Chondrocyte (in vitro differentiated cells): ENCODE results near the gene NMNAT2. TPM values are rescaled to one million over a fixed set of nuclear protein-coding genes. Genes with fewer than 3 reads are reported as not detected.

Experiments
- DNase-seq: peaks from one replicate; pipeline ENCODE4 v3.0.0; 2021; ENCODE audit warnings: mixed read lengths, low spot score
- H3K27ac Mint-ChIP-seq: one replicate; pipeline ENCODE4 v1.8.0; 2021; ENCODE audit warnings: mild to moderate bottlenecking, moderate library complexity, mixed read lengths; ENCODE audit not compliant: unreplicated experiment
- H3K27me3 Mint-ChIP-seq: 2 replicates; pipeline ENCODE4 v1.8.0; 2021; ENCODE audit warnings: low read depth, mixed read lengths
- H3K36me3 Mint-ChIP-seq: 2 replicates; pipeline ENCODE4 v1.8.0; 2021; ENCODE audit warnings: low read depth, mixed read lengths
- H3K4me1 Mint-ChIP-seq: 2 replicates; pipeline ENCODE4 v1.8.0; 2021; ENCODE audit warnings: low read depth, mild to moderate bottlenecking, mixed read lengths
- H3K4me3 Mint-ChIP-seq: one replicate; pipeline ENCODE4 v1.8.0; 2021; ENCODE audit warnings: mild to moderate bottlenecking, moderate library complexity, mixed read lengths; ENCODE audit not compliant: unreplicated experiment
- H3K9me3 Mint-ChIP-seq: 2 replicates; pipeline ENCODE4 v1.8.0; 2021; ENCODE audit warnings: low read depth, mixed read lengths
- total RNA-seq: library from RNA; stranded (reverse); gene quantifications from 3 replicates; pipeline ENCODE4 v1.2.1, GENCODE V29; 2021
- TF ChIP-seq, protein P1 (sequence below): fragments of 200-600 bp; sonication (generic); IDR thresholded peaks from 2 replicates; pipeline ENCODE4 v1.5.0; 2021; ENCODE audit warnings: antibody characterized with exemption, mild to moderate bottlenecking, moderate library complexity

Gene NMNAT2
- total RNA-seq, 1 donor from 2014 or later: 5.5 TPM

DNA sequence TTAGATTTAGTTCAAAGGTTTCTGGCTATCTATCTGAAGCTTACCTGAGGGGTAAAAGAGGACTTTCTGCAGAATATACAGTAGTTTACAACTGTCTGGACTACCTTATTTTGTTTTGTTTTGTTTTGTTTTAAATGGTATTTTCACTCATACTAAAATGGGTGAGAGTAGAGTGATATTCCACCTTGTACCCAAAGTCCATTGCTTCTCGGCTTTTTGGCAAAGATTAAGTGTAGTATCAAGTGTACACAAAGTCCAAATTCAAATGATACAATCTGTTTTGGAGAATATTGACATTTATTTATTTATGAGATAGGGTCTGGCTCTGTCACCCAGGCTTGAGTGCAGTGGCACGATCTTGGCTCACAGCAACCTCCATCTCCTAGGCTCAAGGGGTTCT, 42.4 kb upstream of the NMNAT2 start:
- DNase-seq: no peak
- H3K27ac Mint-ChIP-seq: no peak overlapping the region
- H3K9me3 Mint-ChIP-seq: no peaks in the 10 kb centered on the region
- no peaks in the 10 kb centered on the region for H3K4me1 Mint-ChIP-seq
- H3K27me3 Mint-ChIP-seq: peaks cover 6% of the 10 kb centered on the region
- TF ChIP-seq, protein P1, sequence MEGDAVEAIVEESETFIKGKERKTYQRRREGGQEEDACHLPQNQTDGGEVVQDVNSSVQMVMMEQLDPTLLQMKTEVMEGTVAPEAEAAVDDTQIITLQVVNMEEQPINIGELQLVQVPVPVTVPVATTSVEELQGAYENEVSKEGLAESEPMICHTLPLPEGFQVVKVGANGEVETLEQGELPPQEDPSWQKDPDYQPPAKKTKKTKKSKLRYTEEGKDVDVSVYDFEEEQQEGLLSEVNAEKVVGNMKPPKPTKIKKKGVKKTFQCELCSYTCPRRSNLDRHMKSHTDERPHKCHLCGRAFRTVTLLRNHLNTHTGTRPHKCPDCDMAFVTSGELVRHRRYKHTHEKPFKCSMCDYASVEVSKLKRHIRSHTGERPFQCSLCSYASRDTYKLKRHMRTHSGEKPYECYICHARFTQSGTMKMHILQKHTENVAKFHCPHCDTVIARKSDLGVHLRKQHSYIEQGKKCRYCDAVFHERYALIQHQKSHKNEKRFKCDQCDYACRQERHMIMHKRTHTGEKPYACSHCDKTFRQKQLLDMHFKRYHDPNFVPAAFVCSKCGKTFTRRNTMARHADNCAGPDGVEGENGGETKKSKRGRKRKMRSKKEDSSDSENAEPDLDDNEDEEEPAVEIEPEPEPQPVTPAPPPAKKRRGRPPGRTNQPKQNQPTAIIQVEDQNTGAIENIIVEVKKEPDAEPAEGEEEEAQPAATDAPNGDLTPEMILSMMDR: no peak
- H3K4me3 Mint-ChIP-seq: no peak overlapping the region
- no peaks in the 10 kb centered on the region for H3K36me3 Mint-ChIP-seq

DNA sequence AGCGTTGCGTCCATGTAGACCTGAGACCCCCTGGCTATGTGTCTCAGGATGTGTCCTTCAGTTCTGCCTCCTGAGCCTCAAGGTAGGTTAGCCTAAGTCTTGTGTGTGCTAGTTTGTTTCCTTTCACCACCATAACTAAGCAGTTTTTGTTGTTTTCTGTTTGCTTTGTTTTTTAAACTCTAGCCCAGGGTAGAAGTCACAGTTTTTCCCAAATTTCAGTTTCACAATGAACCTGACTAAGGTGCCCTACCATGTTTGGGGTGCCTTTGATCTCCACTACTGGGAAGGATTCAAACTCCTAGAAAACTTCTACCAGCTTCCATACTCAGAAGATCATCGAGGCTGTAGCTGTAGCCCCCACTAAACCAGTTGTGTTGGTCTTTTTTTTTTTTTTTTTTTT, 39.3 kb upstream of the NMNAT2 start:
- DNase-seq: no peak
- H3K27ac Mint-ChIP-seq: no peak overlapping the region

GRCh38 chr1:183456826-183457225, 38.6 kb upstream of the NMNAT2 start:
- H3K27ac Mint-ChIP-seq: no peak overlapping the region
- H3K36me3 Mint-ChIP-seq: no peaks in the 10 kb centered on the region
- TF ChIP-seq, protein P1: no peak
- peaks cover 5% of the 10 kb centered on the region for H3K4me1 Mint-ChIP-seq
- no peak overlapping the region for H3K4me3 Mint-ChIP-seq
- no peak for DNase-seq
- H3K27me3 Mint-ChIP-seq: peaks cover 2% of the 10 kb centered on the region
- no peaks in the 10 kb centered on the region for H3K9me3 Mint-ChIP-seq

More for the DNA sequence above, 39.3 kb upstream of the NMNAT2 start:
- Mint-ChIP-seq H3K36me3 (no peaks in the 10 kb centered on the region), H3K9me3 (no peaks in the 10 kb centered on the region), H3K4me3 (no peak overlapping the region), H3K4me1 (peaks cover 5% of the 10 kb centered on the region), H3K27me3 (peaks cover 2% of the 10 kb centered on the region)
- TF ChIP-seq, protein P1: no peak

- peaks cover 2% of the 10 kb centered on the region for H3K27me3 Mint-ChIP-seq
- H3K27ac Mint-ChIP-seq: no peak overlapping the region
- TF ChIP-seq, protein P1: no peak
- H3K4me3 Mint-ChIP-seq: no peak overlapping the region
- DNase-seq: no peak
- H3K9me3 Mint-ChIP-seq: no peaks in the 10 kb centered on the region
- peaks cover 15% of the 10 kb centered on the region for H3K4me1 Mint-ChIP-seq
- H3K36me3 Mint-ChIP-seq: no peaks in the 10 kb centered on the region
These were observed 36.2 kb upstream of the NMNAT2 start for GRCh38 chr1:183454377-183454776.

DNA sequence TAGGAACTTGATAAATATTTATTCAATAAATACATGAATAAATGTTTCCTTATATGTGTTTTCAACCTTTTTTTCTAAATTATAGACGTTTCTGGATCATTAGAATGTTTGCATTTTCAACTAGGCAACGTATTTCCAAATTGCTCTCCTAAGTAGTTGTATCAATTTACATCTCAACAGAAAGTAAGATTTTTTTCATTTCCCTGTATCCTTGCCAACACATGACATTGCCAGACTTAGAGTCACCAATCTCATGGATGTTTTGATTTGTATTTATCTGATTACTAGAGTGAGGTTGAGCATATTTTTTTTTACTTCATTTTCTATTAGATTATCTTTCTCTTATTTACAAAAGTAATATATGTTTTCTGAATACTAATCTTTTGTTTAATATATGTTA, 31.9 kb upstream of the NMNAT2 start:
- no peak overlapping the region for H3K27ac Mint-ChIP-seq
- no peaks in the 10 kb centered on the region for H3K9me3 Mint-ChIP-seq
- no peaks in the 10 kb centered on the region for H3K36me3 Mint-ChIP-seq
- TF ChIP-seq, protein P1: no peak
- H3K27me3 Mint-ChIP-seq: peaks cover 2% of the 10 kb centered on the region
- DNase-seq: no peak
- H3K4me3 Mint-ChIP-seq: no peak overlapping the region
- H3K4me1 Mint-ChIP-seq: peaks cover 15% of the 10 kb centered on the region
